NCI-H345 treated with DMSO at 0.1 percent for 48 hours (cell line): ENCODE measurements around the gene SCD5.

Experiments used
- DNase-seq: peaks from one replicate; lab custom pipeline; 2025; ENCODE audit not compliant: unreplicated experiment; lab: John Stamatoyannopoulos, UW

SCD5 gene

GRCh38 chr4:82642331-82642730 is 156.3 kb downstream of the SCD5 start:
- no peak for DNase-seq

- no peak for DNase-seq
Measured at GRCh38 chr4:82640540-82640939, 158.1 kb downstream of the SCD5 start.

GRCh38 chr4:82639971-82640370 is 158.6 kb downstream of the SCD5 start:
- DNase-seq = no peak

- no peak for DNase-seq
Measured at GRCh38 chr4:82638479-82638878, 160.1 kb downstream of the SCD5 start.

- DNase-seq = no peak
Measured at GRCh38 chr4:82630079-82630478, 168.5 kb downstream of the SCD5 start.

- DNase-seq = no peak
Measured at GRCh38 chr4:82629238-82630000, 169.2 kb downstream of the SCD5 start.

GRCh38 chr4:82626251-82626868 is 172.2 kb downstream of the SCD5 start:
- DNase-seq = no peak

- no peak for DNase-seq
Measured at GRCh38 chr4:82624819-82625218, 173.8 kb downstream of the SCD5 start.

- DNase-seq = no peak
Measured at GRCh38 chr4:82623121-82623683, 175.4 kb downstream of the SCD5 start.

- DNase-seq = no peak
Measured at GRCh38 chr4:82621251-82621650, 177.3 kb downstream of the SCD5 start.

- no peak for DNase-seq
Measured at GRCh38 chr4:82620126-82620735, 178.4 kb downstream of the SCD5 start.

- no peak for DNase-seq
Measured at GRCh38 chr4:82618103-82618720, 180.4 kb downstream of the SCD5 start.

GRCh38 chr4:82614838-82615449 is 183.7 kb downstream of the SCD5 start:
- DNase-seq = no peak

GRCh38 chr4:82613121-82613520 is 185.5 kb downstream of the SCD5 start:
- no peak for DNase-seq

GRCh38 chr4:82611982-82612381 is 186.6 kb downstream of the SCD5 start:
- no peak for DNase-seq

- no peak for DNase-seq
Measured at GRCh38 chr4:82611527-82611926, 187.1 kb downstream of the SCD5 start.

GRCh38 chr4:82610041-82610440 is 188.6 kb downstream of the SCD5 start:
- DNase-seq = no peak

GRCh38 chr4:82606622-82607021 is 192.0 kb downstream of the SCD5 start:
- DNase-seq = no peak

GRCh38 chr4:82604522-82604921 is 194.1 kb downstream of the SCD5 start:
- DNase-seq = no peak

- DNase-seq = no peak
Measured at GRCh38 chr4:82601242-82602015, 197.2 kb downstream of the SCD5 start.
